Stimulated activated CD4-positive, alpha-beta T cell treated with anti-CD3 and anti-CD28 coated beads, Interleukin-4, amount 100 ng/mL, for 24 hours (primary cell): ENCODE results near the gene NBPF3.

Experiments
- DNase-seq: peaks from one replicate; pipeline ENCODE4 v3.0.0-alpha.2; 2020

Gene NBPF3

GRCh38 chr1:21520899-21521716 is 81.2 kb downstream of the NBPF3 start:
- no peak for DNase-seq

GRCh38 chr1:21521717-21522060 is 81.8 kb downstream of the NBPF3 start:
- no peak for DNase-seq

DNA sequence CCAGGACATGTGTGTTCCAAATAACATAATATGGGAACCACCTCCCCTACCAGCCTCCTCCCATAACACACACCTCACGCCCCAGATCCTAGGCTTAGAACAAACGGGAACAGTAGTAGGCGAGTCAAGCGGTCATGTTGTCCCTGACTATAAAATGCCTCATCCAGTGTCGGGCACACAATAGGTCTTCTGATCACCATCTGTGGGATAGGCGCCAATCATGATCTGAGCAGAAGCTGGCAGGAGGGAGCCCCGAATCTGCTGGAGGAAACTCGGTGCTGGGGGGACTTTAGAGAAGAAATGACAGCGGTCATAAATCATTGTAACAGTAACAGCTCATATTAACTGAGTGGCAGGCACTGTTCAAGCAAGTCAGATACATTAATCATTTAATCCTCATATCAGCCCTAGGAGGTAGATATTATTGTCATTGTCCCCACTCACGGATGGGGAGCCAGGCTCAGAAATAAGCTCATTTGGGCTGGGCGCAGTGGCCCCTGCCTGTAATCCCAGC is 82.6 kb downstream of the NBPF3 start:
- no peak for DNase-seq

DNA sequence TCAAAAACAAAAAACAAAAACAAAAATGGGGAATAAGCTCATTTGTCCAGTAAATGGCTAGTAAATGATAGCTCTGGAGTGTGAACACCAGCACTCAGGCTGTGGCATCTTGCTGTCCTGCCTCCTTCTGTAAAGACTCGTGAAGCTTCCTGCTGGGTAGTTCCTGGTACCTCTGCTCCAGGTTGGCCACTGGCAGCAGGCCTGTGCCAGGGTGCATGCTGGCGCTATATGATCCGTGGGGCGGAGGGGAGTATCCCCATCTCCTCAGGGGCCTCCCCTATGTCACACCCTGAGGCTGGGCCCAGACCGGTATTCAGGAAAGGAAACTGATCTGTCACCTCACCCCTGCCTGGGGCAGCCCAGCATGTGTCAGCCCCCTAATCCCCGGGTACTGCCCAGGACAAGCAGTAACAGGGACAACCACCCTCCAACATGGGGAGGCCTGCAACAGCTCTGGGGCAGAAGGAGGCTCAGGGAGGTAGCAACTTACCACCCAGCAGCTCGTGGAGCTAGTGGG is 83.4 kb downstream of the NBPF3 start:
- no peak for DNase-seq

DNA sequence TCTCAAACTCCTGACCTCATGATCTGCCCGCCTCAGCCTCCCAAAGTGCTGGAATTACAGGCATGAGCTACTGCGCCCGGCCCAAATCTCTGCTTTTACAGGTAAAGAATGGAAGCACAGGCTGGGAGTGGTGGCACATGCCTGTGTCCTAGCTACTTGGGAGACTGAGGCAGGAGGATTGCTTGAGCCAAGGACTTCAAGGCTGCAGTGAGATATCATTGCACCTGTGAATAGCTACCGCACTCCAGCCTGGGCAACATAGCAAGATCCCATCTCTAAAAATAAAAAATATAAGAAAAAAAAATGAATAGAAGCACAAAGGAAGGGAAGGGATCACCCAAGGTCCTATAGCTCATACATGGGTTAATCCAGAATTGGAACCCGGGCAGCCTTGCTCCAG is 84.3 kb downstream of the NBPF3 start:
- no peak for DNase-seq

DNA sequence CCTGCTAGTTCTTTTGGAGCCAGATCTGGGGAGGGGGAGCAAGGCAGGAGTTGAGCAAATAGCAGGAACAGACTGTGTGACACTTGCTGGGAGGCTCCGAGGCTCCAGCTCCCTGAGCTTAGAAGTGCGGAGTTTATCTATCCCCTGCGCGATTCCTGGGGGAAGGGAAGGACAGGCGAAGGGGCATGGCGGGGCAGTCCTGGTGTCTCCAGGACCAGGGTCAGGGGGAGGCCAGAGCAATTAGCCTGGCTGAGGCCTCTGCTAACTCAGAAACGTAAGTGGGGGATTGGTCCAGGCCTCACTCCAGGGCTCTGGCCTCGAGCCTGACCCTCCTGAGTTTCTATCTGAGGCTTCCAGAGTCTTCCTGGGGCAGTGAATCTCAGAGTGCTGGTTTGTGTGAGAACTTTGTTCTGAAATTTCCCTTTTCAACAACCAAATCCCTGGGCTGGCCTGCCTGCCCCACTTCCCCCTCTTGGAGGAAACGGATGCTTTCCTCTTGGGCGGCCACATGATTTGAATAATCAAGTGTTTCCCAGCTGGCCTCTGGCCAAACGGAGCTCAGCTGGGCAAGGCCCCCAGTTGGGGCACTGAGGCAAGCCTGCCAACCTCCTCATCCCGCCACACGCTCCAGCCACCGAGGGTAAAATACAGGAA is 84.9 kb downstream of the NBPF3 start:
- DNase-seq = no peak

GRCh38 chr1:21525340-21525717 is 85.4 kb downstream of the NBPF3 start:
- no peak for DNase-seq

GRCh38 chr1:21526441-21526840 is 86.5 kb downstream of the NBPF3 start:
- no peak for DNase-seq

- no peak for DNase-seq
Observed at GRCh38 chr1:21530368-21531016, 90.6 kb downstream of the NBPF3 start.

GRCh38 chr1:21531241-21531640 is 91.3 kb downstream of the NBPF3 start:
- no peak for DNase-seq

- DNase-seq = no peak
Observed at GRCh38 chr1:21532496-21532895, 92.6 kb downstream of the NBPF3 start.

DNA sequence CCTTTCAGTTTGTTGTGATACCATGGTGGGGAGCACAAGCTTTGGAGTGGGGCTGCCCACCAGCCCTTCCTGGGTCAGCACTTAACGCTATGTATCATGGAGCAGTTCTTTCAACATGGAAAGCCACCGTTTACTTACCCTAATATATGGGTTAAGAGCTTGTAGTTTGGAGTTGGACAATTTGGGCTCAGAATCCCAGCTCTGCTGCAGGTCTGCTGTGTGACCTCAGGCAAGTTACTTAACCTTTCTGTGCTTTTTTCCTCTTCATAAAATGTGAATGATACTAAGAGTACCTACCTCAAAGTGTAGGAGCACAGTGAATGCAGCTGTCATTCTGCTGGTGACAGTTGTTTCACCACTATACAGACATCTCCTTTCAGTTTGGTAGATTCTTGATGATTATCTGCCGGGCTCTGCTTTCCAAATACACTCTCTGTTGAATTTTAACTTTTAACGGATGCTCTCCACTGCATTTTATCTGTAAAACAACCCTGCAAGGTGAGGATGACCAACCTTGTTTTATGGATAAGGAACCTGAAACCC is 93.1 kb downstream of the NBPF3 start:
- no peak for DNase-seq

- no peak for DNase-seq
Observed at GRCh38 chr1:21534146-21534545, 94.2 kb downstream of the NBPF3 start.
